ENCODE measurements around the gene PNMT.
A peak's percentile ranks its signal among the peaks of the same experiment; 100 is the strongest.

The PNMT gene

DNA sequence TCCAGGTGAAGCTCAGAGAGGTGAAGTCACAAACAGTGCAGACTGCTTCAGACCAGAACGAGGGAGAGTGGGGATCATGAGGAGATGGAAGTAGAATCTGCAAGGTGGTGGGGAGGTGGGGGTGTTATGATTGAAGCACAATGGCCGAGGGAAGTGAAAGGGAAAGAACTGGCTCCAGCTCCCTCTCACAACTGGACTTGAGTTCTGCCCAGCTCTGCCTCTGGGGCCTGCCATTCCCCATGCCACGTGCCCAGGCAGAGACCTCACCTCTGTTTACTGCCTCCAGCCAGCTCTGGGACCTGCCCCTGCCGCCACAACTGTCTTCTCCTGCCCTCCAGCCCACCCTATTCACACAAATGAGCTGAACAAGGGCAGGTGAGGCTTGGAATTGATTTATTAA, 2.5 kb downstream of the PNMT start:
- DNase-seq, result no peak

DNA sequence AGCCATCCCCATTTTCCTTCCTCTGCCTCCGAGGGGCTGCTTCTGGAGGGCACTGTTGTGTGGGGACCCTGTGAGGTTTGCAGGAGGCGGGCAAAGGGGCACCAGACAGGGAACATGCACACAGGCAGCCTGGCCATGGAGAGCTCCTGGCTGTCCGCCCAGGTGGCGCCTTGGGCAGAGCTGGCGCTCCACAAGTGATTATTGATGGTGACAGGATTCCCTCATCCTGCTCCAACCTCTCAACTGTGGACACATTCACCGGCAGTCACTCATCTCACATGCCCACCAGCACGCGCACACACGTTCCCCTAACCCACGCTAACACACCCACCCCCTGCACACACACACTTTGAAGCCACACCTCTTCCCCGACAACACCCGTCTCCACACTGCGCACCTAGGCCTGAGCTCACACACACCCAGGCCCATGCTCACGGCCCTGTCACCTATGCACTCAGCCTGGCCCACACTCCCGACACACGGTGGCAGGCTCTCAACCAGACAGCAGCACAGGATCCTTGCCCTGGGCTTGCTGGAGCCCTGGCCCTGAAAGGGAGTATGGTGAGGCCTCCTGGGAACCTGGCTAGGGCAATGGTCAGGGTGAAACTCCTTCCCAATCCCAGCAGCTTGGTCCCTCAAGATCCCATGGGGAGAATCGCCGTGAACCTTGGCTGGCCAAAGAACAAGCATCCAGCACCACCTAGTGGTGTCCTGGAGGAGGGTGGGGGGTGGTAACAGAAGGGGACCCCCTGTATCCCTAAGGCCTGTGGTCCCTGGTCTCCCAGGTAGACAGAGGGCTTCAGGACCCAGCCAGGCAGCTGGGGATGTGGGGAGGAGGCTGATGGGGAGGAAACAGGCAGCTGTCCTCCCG, 3.6 kb downstream of the PNMT start:
- DNase-seq, result no peak

DNA sequence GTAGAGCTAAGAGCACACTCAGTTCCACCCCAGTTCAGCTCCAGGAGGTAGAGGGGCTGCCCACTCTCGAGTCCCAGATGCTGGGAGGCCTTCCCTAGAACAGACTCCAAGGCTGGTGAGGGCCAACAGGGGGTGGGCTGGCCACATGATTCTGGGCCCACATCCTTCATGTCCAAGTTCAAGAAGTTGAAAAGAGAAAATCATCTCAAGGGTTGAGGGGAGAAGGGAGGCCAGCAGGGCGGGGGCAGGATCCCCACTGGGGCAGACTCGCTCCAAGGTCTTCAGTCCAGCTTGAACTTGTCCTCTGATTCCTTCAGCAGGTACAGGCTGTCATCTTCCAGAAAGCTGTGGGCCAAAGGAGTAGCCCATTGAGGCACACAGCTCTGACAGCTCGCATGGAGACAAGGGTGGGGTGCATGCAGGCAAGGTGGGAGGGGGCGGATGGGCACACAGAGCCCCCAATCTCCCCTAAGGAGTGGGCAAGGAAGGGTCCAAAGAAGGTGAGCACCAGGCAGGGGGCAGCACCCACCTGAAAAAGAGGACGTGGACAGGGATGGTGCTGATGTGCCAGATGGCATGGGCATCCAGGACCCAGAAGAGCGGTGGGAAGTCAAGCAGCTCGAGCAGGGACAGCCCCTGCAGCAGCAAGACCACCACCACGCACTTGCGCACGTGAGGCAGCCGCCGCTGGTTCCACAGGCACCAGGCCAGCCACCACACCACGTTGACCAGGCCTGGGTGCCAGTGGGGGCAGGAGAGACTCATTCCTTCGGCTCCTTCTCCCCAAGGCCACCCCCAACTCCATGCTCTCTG, 4.5 kb downstream of the PNMT start:
- no peak for DNase-seq

DNA sequence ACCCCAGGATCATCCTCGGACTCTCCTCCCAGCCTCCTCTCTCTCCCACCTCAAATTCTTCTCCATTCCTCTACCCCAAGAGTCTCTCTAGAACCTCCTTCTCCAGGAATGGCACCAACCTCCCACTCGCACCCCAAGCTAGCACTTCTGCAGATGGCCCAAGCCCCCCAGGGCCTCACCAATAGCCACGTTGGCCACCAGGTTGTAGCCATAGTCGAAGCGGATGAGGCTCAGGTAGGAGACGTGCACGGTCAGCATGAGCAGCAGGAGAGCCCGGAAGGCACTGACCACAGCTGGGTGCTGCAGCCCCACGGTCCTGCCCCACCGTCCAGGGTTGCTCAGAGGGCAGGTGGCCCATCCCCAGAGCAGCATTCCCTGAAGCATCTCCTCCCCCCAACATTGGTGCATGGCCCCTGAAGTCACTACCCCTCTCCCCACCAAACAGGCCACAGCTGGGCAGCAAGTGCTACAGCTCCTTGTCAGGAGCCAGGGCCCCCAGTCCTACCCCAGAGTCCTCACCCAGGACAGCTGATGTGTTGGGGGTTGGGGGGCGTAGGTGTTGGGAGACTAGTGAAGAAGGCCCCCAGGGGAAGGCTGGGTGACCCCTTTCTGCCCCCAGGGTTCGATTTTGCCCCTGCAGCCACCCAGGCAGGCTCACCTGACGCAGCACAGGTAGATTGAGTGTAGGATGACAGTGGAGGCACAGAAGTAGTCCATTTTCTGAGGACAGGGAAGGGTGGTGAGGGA, 5.3 kb downstream of the PNMT start:
- no peak for DNase-seq

DNA sequence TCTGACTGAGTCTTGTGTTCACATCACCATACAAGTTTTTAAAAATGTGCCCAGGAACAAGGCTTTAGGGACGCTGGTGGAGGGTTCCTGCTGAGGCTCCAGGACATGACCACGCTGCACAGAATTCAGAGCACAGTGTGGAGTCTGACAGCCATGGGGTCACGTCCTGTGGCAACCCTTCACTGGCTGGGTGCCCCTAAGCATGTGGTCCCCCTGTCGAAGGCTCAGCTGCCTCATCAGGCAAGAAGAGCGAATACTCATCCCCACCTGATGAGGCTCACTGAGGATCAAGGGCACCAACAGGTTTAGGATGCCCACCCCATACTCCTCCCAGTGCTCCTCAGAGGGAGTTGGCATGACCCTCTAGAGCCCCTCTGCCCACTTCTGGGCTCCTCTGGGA, 5.9 kb downstream of the PNMT start:
- no peak for DNase-seq

DNA sequence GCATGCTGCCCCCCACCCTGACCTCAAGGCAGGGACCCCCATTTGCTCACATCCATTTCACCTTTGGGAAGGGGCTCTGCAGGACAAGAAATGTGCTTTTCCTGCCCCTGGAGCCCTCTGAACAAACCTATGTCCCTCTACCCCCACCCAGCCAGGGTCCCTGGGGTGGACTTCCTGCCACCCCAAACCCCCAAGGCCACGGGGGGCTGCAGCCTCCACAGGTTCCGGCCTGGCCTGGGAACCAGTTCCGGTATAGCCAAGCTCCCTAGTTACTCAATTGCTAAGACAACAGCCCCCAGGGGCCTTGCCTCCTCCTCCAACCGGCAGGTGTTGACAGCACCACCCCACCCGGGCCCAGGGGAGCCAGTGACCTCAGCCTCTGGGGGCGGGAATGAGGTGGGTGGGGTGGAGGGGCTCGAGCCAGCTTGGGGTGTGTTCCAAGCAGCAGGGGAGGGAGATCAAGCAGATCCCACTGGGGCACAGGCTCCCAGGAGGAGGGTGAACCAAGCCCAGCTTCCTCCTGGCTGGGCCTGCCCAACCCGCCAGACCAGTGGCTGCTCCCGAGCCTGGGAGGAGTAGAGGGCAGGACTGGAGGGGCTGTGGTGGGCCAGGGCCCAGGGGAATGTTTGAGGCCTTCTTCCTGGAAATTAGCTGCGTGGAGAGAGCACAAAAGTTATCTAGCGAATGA, 6.6 kb downstream of the PNMT start:
- DNase-seq, result no peak

DNA sequence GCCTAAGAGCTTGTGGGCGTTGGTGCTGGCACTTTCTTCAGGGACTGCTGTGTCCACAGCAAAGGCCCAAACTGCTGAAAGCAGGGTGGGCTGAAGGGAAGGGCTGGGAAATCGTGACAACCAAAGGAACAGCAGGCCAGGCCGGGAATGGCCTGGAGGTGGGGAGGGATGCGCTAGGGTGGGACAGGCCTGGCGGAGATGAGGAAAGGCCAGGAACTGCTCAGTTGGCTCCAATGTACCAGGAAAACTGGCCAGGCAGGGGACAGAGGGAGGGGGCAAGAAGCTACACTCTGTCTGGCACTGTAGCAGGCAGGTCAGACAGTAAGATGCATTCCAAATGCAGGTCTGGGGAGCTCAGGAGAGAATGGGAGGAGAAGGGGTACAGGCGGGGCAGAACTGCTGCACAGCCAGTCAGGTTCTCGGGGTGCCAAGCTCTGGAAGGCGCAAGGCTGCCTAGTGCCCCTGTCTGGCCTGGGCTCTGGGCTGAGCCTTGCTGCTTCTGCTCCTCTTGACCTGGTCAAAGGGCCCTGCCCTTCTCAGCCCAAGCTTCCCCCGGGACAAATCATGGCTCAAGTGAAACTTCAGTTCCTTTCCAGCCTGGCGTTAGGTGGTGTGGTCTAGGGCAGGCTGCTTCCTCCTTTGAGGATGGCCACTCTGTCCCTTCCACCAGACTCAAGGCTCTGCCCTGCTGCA, 7.3 kb downstream of the PNMT start:
- no peak for DNase-seq

DNA sequence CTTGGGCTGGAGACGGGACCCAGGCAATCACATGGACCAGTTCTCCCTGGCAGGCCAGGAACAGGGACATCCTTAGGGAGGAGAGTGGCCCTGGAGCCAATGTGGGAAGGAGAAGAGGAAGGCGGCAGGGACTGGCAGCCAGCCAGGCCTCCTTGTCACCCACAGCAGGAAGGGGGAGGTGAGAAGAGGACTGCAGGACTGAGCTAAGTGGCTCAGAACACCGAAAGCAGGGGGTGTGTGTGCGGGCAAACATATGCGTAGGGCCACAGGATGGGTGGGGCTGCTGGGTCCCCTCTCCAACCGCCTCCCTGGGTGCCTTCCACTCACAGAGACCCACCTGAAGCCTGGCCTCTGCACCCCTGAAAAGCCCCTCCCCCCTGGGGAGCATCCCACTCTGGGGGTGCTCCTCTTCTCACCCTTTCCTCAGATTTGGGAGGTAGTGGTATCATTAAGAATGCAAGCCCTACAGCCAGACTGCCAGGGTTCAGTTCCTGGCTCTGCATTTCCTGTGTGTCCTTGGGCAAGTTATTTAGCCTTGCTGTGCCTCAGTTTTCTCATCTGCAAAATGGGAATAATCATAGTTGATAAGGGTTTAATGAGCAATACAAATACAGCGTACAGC, 8.1 kb downstream of the PNMT start:
- peak; percentile 41 for DNase-seq

DNA sequence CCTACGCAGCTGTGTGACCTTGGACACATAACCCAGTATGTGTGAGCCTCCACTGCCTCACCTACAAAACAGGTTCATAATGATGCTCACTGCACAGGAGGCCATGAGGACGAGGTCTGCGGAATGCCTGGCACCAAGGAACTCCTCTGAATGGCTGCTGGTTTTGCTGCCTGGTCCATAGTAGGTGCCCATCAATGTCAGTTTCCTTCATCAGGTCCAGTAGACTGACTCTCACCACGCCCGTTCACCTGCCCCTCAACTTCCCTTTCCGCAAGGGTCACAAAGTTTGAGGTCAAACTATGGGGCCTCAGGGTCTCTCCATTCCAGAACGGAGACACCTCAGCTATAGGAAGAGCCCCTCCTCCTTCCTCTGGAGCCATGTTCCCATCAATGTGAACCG, 8.8 kb downstream of the PNMT start:
- no peak for DNase-seq

DNA sequence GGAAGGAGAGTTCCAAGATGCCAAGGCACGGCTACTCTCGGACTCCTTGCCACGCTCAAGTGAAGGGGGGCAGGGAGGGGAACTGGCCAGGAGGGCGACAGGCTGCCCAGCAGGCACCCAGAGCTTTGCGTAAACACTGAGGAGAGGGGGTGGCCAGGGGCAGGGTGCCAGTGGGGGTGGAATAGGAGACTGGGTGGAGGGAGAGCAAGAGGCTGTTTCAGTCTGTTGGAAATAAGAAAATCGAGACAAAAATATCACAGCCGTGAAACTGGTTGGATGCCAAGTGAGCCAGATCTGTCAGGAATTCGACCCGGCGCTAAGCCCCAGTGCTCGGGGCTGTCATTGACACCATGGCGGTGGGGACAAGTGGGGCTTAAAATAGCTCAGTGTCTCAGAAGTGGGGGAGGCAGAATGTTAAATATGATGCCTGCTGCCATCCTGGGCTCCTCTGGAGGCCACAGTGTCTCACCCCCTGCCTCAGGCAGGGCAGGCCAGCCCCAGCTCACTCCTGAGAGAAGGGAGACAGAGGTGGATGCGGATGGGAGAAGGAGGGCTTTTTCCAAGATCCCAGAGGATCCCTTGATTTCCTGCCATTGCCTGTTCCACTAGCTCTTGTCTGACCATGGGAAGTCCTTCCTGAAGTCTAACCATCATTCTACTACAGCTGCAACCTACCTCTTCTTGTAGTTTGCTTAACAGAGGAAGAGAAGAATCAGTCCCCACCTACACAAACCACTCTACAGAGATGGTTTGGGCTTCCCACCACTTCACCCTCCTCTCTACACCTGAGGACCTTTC, 9.5 kb downstream of the PNMT start:
- DNase-seq, result peak; percentile 71

DNA sequence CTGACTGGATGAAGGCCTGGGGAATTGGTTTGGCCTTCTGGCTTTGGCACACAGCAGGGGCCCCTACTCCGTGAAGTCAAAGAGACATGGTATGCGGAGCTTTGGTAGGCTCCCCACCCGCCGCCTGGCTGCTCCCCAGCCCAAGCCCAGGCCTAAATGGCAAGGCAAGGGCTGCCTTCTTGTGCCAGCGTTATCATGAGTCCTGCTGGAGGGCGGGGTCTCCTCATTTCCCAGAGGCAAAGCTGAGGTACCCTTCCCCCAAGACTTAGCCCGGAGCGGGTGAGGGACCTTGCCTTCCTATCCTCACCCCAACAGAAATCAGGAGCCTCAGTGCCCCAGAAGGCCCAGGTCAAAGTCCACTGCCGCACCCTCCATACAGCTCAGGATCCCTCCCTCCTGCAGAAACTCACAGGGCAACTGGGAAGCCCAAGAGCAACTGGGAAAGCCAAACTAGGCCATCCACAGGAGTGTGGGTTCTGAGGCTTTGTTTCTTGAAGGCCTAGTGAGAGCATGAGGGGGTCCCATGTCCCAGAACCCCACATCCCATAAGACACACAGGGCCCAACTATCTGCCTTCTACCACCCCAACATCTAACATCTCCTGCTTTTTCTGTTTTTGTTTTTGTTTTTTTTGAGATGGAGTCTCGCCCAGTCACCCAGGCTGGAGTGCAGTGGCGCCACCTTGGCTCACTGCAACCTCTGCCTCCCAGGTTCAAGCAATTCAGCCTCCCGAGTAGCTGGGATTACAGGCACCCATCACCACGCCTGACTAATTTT, 10.3 kb downstream of the PNMT start:
- no peak for DNase-seq

DNA sequence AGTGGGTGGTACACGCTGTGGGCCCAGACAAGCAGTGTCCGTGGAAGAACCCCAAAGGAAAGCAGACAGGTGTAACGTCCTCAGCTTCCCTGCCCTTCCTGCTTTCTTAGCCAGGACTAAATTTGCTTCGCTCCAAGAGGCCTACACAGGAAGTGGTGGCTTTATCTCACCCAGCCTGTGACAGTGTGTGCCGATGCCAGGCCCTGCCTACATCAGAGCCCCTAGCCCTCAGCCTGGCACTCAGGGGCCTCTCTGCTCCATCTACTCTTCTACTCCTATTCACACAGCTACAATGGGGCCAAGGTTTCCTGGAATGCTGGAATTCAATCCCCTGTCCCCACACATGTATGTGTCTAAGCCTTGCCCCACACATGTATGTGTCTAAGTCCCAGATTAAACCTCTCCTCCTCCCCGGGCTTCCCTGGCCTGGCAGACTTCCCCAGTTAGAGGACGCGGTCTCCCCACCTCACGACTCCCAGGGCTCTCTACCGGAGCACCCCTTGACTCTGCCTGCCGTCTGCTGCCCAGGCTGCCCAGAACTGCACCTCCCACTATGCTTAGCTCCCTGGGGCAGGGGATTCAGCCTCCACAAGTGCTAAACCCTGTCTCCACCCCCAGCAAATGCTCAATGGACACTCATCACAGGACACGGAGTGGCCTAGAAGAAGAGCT, 11.4 kb downstream of the PNMT start:
- DNase-seq, result no peak

DNA sequence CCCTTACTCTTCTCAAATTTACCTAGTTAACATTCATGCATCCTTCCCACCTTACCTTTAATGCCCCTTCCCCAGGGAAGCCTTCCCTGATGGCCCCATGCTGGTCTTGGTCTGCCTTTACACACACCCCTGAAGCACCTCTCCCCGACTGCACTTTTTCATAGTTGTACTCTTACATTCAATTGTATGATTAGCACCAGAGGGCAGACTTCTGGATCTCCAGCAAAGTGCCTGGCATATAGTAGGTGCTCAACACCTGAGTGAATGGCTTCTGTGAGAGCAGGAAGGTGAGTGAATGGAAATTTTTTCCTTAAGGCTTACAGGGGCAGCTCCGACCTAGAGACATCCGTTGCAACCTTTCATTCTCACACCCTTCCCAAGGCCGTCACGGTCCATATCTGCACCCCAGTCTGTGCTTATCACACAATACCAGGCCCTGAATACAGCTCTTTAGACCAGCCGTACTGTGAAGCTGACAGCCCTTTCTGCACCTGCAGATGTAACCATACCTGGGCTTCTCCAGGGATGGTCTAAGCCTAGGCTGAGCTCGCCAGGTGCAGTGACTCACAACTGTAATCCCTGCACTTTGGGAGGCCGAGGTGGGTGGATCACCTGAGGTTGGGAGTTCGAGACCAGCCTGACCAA, 15.2 kb downstream of the PNMT start:
- DNase-seq, result no peak

DNA sequence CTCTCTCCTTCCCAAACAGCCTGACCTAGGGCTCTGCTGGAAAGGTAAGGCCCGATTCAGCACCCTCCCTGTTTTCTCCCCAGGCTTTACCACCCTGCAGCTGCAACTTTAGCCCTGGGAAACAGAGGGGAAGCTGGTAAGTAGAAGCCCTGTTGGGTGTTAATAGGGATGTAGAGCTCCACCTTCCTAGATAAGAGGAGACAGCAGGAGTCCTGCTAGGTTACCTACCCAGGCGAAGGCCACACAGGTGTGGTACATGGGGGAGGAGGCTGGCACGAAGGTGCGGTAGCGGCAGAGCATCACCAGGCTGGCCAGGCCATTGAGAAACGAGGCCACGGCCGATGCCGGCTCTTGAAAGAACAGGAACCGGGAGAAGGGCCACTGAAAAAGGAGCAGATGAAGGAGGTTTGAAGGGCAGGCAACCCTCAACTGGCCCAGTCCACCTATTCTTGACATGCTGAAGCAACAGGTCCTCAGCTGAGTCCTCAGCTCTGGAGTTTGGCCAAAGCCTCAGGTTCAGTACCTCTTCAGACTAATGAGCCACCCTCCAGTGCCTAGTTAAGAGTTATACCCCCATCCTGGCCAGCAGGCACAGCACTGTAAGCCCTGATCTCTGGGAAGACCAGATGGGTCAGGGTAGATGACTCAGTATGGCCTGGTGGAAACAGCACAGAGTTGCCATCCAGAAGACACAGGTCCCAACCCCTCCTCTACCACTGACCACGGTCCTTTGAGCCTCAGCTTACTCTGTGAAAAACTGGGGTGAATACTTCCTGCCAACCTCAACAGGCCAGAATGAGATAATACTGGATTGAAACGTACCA, 16.3 kb downstream of the PNMT start:
- DNase-seq, result no peak

DNA sequence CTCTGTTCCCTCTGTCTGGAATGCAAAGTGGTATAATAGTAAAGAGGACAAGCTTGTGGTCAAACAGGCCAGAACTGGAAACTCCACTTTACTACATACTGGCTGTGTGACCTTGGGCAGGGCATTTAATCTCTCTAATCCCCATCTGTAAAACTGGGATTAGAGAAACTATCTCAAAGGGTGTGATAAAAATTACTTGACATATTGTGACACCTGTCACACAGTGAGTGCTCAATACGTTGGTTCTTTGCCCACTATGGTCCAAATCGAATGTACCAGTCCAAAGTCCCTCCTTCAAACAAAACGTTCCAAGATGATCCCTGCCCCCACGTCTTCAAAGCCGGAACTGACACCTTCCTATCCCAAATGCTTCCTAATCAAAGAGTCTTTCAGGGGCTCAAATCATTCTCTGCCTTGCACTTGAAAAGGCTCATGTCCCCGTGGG, 18.9 kb downstream of the PNMT start:
- no peak for DNase-seq

DNA sequence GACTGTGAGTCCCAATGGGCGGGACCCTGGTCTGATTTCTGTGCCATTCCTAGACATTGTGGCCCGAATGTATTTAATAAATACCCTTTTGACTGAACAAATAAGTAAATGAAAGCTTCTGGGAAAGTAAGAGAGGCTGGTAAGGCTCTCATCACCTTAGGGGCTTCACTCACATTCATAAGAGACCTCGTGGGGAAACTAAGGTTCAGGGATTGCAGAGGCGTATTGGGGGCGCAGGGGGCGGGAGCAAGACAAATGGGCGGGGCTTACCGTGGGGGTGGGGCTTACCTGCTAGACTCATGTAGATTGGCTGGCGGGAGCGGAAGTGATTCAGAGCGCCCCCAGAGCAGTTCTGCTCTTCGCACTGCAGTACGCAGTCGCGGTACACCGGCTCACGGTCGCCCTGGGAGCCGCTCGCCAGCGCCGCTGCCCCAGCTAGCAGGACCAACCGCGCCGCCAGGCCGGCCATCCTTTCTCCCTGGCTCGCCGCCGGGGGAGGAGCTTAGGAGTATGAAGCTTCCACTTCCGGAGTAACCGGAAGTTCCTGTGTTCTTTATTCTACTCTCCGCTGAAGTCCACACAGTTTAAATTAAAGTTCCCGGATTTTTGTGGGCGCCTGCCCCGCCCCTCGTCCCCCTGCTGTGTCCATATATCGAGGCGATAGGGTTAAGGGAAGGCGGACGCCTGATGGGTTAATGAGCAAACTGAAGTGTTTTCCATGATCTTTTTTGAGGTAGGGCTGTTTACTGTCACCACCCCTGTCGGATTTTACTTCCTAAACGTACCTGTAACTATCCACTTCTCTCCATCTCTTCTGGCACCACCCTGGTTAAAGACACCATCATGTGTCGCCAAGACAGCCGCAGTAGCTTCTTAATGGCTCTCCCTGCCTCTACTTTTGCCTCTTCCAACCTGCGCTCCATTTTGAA, 19.6 kb downstream of the PNMT start, which contains the start of gene PGAP3:
Gene PGAP3 (minus strand): TSS at position 512 of the 929 bp plus-strand sequence. CDS start 43 bp downstream, at position 469.
- DNase-seq, result peak; percentile 92

DNA sequence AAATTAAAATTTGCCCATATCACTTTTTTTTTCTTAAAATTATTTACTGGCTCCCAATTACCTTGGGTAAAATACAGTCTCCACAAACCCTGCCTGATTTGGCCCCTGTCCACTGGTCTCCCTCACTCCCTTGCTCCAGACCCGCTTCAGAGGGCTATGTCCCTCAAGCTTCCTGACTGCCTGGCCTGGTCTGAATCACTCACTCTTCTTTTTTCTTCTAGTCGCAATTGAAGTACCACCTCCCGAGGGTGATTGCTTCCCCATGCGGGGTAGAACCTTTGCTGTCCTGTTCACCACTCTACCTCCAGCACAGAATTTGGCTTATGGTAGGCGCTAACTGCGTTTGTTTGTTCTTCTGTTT, 20.2 kb downstream of the PNMT start:
- no peak for DNase-seq

All from midbrain (tissue), 1 donor.